DND-41 (cell line): Measurements from ENCODE around the gene GMPS.

ENCODE experiments used
- CTCF ChIP-seq: IDR thresholded peaks from 2 replicates; pipeline ENCODE4 v1.5.1; 2012; ENCODE audit warnings: borderline replicate concordance, low read length, moderate library complexity, mild to moderate bottlenecking; ENCODE audit not compliant: poor library complexity, severe bottlenecking; ENCODE audit errors: extremely low read depth
- EZH2 ChIP-seq: IDR thresholded peaks from 3 replicates; pipeline ENCODE4 v1.6.1; 2012; ENCODE audit warnings: borderline replicate concordance, low read depth, mild to moderate bottlenecking, moderate library complexity, low read length, inconsistent platforms; ENCODE audit not compliant: severe bottlenecking

DNA sequence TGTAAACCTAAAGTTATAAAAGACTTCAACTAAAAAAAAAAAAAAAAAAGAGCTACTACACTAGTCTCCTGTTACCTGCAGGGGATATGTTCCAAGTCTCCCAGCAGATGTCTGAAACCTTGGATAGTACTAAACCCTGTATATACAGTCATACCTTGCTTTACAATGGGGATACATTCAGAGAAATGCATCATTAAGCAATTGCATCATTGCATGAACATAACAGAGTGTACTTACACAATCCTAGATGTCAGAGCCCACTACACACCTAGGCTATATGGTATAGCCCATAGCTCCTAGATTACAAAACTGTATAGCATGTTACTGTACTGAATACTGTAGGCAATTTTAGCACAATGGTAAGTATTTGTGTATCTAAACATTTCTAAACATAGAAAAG, 119.1 kb downstream of the GMPS start:
- no peak for TF ChIP-seq CTCF
- no peak for TF ChIP-seq EZH2
